Spleen (tissue), 11 donors: ENCODE results near the gene MINK1. TPM values are rescaled to one million over a fixed set of nuclear protein-coding genes. Genes with fewer than 3 reads are reported as not detected.

Source experiments
- DNase-seq: peaks from one replicate; pipeline ENCODE4 v3.0.0-alpha.2; 2020
- H3K27ac ChIP-seq, 8 donors: fragments of 200-600 bp; sonication (generic) in 7 of 8; 1 replicate in 4 of 8; 2 replicates in 4 of 8; pipeline versions ENCODE4 v1.5.0 to v1.8.0; 2016 to 2021; ENCODE audit warnings: inconsistent platforms in 4 of 8, mild to moderate bottlenecking in 4 of 8, moderate library complexity in 1 of 8
- H3K27me3 ChIP-seq, 7 donors: fragments of 200-600 bp; sonication (generic) in 6 of 7; replicated peaks in 1 of 7; 1 replicate in 4 of 7; 2 replicates in 3 of 7; pipeline versions ENCODE4 v1.5.0 to v1.8.0; 2016 to 2021; ENCODE audit warnings: inconsistent platforms in 3 of 7, mild to moderate bottlenecking in 1 of 7
- H3K36me3 ChIP-seq, 6 donors: fragments of 200-600 bp; sonication (generic) in 5 of 6; 1 replicate in 4 of 6; 2 replicates in 2 of 6; pipeline versions ENCODE4 v1.5.0 to v1.8.0; 2016 to 2021; ENCODE audit warnings: inconsistent platforms in 2 of 6
- H3K4me1 ChIP-seq, 6 donors: fragments of 200-600 bp; sonication (generic) in 5 of 6; 1 replicate in 3 of 6; 2 replicates in 3 of 6; pipeline versions ENCODE4 v1.5.0 to v1.8.0; 2016 to 2021; ENCODE audit warnings: inconsistent platforms in 3 of 6
- H3K4me3 ChIP-seq, 8 donors: fragments of 200-600 bp; sonication (generic) in 7 of 8; 1 replicate in 4 of 8; 2 replicates in 4 of 8; pipeline versions ENCODE4 v1.5.0 to v1.8.0; 2016 to 2021; ENCODE audit warnings: inconsistent platforms in 4 of 8, mild to moderate bottlenecking in 4 of 8, moderate library complexity in 2 of 8
- H3K9me3 ChIP-seq, 8 donors: fragments of 200-600 bp; sonication (generic) in 7 of 8; 1 replicate in 4 of 8; 2 replicates in 4 of 8; pipeline versions ENCODE4 v1.5.0 to v1.8.0; 2016 to 2021; ENCODE audit warnings: inconsistent platforms in 4 of 8
- CTCF ChIP-seq, 11 experiments: fragments of 200-600 bp in 7 of 11; fragments of 450-650 bp in 4 of 11; sonication (generic) in 4 of 11; IDR thresholded peaks in 8 of 11; conservative IDR thresholded peaks in 3 of 11; 1 replicate in 7 of 11; 2 replicates in 4 of 11; pipeline versions ENCODE4 v1.4.0 to v1.8.0; 2016 to 2021; ENCODE audit warnings: antibody characterized with exemption in 11 of 11, inconsistent platforms in 4 of 11, mild to moderate bottlenecking in 1 of 11
- POLR2A ChIP-seq, 3 donors: fragments of 450-650 bp; IDR thresholded peaks; one replicate each; pipeline ENCODE4 v1.5.1; 2017; ENCODE audit warnings: antibody characterized with exemption in 3 of 3, mild to moderate bottlenecking in 1 of 3
- POLR2AphosphoS5 ChIP-seq, 3 donors: sonication (generic); formaldehyde crosslinking; IDR thresholded peaks; one replicate each; pipeline ENCODE4 v1.5.1; 2017; ENCODE audit warnings: antibody characterized with exemption in 3 of 3
- WGBS, 5 donors: extraction: QIAGEN DNeasy Blood & Tissue Kit in 3 of 5; methylation state at CpG; one replicate each; pipeline versions ENCODE4 v1.1.5 to v1.1.7; 2013 to 2018; 5-methylcytosine and 5-hydroxymethylcytosine counted together
- intact Hi-C: fragments of 100-400 bp; cut with DNase I; formaldehyde crosslinking; loops from one replicate; pipeline ENCODE4 v1.15.0; 2023; ENCODE audit warnings: low total_unique reads
- polyA plus RNA-seq, 3 donors: library from polyadenylated mRNA; stranded (reverse); fragments of 200-250 nt; gene quantifications; one replicate each; pipeline ENCODE4 v1.2.1, GENCODE V29; 2013
- total RNA-seq, 7 donors: library from RNA; depleted of rRNA in 3 of 7; stranded (reverse); fragments of >200 nt in 3 of 7; fragmentation: NEBNext Ultra II Directional in 4 of 7; extraction: Animal tissue kit (Norgen Biotek cat#: 25700) in 4 of 7; gene quantifications; one replicate each; pipeline versions ENCODE4 v1.1.0 to v1.2.1, GENCODE V29; 2016 to 2021
- donor health status: healthy with polysubstance abuse.
- donor health status: DM: no; HTN: no; CAD: no; lungs with moderate emphysema.
- donor health status: DM: no; HTN: no; CAD: no.
- donor health status: Bipolar disorder and iron deficiency.
- donor health status: healthy.
- donor health status: DM: no; HTN: no; CAD: no.
- donor health status: DM: yes; HTN: yes; CAD: no.

The MINK1 gene
- total and polyA plus RNA-seq, 10 donors: 15.9 to 129 (median 80.6) TPM

GRCh38 chr17:4838309-4838785, 5.2 kb downstream of the MINK1 start:
- WGBS, 5 donors: 83 to 100% (median 89%) methylated on average over 3 of the region's 3 CpGs
- H3K36me3 ChIP-seq: peaks cover 0 to 22% (median 8%) of the 10 kb centered on the region in 6 donors
- no peak for DNase-seq
- H3K4me3 ChIP-seq: no peak overlapping the region
- H3K27ac ChIP-seq: no peak overlapping the region
- H3K9me3 ChIP-seq: no peaks in the 10 kb centered on the region
- intact Hi-C loops: no loop called here
- no peaks in the 10 kb centered on the region for H3K27me3 ChIP-seq
- H3K4me1 ChIP-seq: peaks cover 28 to 96% (median 53%) of the 10 kb centered on the region in 6 donors
- no peak for TF ChIP-seq POLR2AphosphoS5 (IDR thresholded peaks at IDR 0.05)
- TF ChIP-seq CTCF (IDR thresholded peaks at IDR 0.05 in 8 of 11, conservative IDR thresholded peaks at IDR 0.05 in 3 of 11): no peak
- TF ChIP-seq POLR2A (IDR thresholded peaks at IDR 0.05): no peak

- no peak overlapping the region for H3K4me3 ChIP-seq
- H3K27me3 ChIP-seq: no peaks in the 10 kb centered on the region
- no peak for TF ChIP-seq POLR2A (IDR thresholded peaks at IDR 0.05)
- TF ChIP-seq CTCF (IDR thresholded peaks at IDR 0.05 in 8 of 11, conservative IDR thresholded peaks at IDR 0.05 in 3 of 11): no peak
- no peak for DNase-seq
- peaks cover 26 to 96% (median 53%) of the 10 kb centered on the region in 6 donors for H3K4me1 ChIP-seq
- H3K9me3 ChIP-seq: no peaks in the 10 kb centered on the region
- peaks cover 0 to 22% (median 8%) of the 10 kb centered on the region in 6 donors for H3K36me3 ChIP-seq
- intact Hi-C loops: no loop called here
- no peak overlapping the region for H3K27ac ChIP-seq
- 86 to 92% (median 91%) methylated on average over 8 of the region's 8 CpGs for whole genome bisulfite sequencing, 5 donors
Observed at GRCh38 chr17:4839221-4839620, 6.1 kb downstream of the MINK1 start.

- intact Hi-C loops: no loop called here
- DNase-seq: no peak
- Histone ChIP-seq H3K36me3 (peaks cover 0 to 22% (median 8%) of the 10 kb centered on the region in 6 donors), H3K27me3 (no peaks in the 10 kb centered on the region), H3K27ac (no peak overlapping the region), H3K4me1 (peaks cover 16 to 96% (median 48%) of the 10 kb centered on the region in 6 donors), H3K9me3 (no peaks in the 10 kb centered on the region), H3K4me3 (no peak overlapping the region)
- WGBS, 5 donors: 60 to 78% (median 66%) methylated on average over 8 of the region's 8 CpGs
- TF ChIP-seq POLR2AphosphoS5 (IDR thresholded peaks at IDR 0.05): no peak
- TF ChIP-seq CTCF (IDR thresholded peaks at IDR 0.05 in 8 of 11, conservative IDR thresholded peaks at IDR 0.05 in 3 of 11): no peak
- TF ChIP-seq POLR2A (IDR thresholded peaks at IDR 0.05): no peak
Observed at GRCh38 chr17:4839965-4840892, 7.1 kb downstream of the MINK1 start.

- Histone ChIP-seq H3K4me3 (no peak overlapping the region), H3K36me3 (peaks cover 0 to 22% (median 8%) of the 10 kb centered on the region in 6 donors), H3K9me3 (no peaks in the 10 kb centered on the region), H3K27me3 (no peaks in the 10 kb centered on the region), H3K27ac (no peak overlapping the region), H3K4me1 (peaks cover 9 to 96% (median 44%) of the 10 kb centered on the region in 6 donors)
- intact Hi-C loops: no loop called here
- no peak for DNase-seq
- WGBS, 5 donors: 66 to 76% (median 68%) methylated on average over 9 to 10 of the region's 10 CpGs
- TF ChIP-seq POLR2AphosphoS5 (IDR thresholded peaks at IDR 0.05) (no peak), CTCF (IDR thresholded peaks at IDR 0.05 in 8 of 11, conservative IDR thresholded peaks at IDR 0.05 in 3 of 11) (no peak), POLR2A (IDR thresholded peaks at IDR 0.05) (no peak)
Observed at GRCh38 chr17:4840893-4841242, 7.7 kb downstream of the MINK1 start.
